Stomach (tissue), 9 donors: ENCODE measurements around the gene RBL1. TPM values are rescaled to one million over a fixed set of nuclear protein-coding genes. Genes with fewer than 3 reads are reported as not detected.

ENCODE experiments used
- DNase-seq, 2 donors: peaks; one replicate each; pipeline versions ENCODE4 v3.0.0 to v3.0.0-alpha.2; 2013 to 2019
- H3K27ac ChIP-seq, 5 donors: fragments of 200-600 bp in 4 of 5; sonication (generic) in 4 of 5; one replicate each; pipeline ENCODE4 v1.5.1; 2013 to 2019; ENCODE audit warnings: mild to moderate bottlenecking in 1 of 5, moderate library complexity in 1 of 5
- H3K27me3 ChIP-seq, 3 donors: fragments of 200-600 bp; sonication (generic); one replicate each; pipeline ENCODE4 v1.5.1; 2017 to 2019; ENCODE audit warnings: mixed run types in 1 of 3
- H3K36me3 ChIP-seq, 4 donors: fragments of 200-600 bp; sonication (generic); 1 replicate in 3 of 4; 2 replicates in 1 of 4; pipeline ENCODE4 v1.5.1; 2016 to 2019
- H3K4me1 ChIP-seq, 4 donors: fragments of 200-600 bp; sonication (generic); one replicate each; pipeline ENCODE4 v1.5.1; 2016 to 2019
- H3K4me3 ChIP-seq, 4 donors: fragments of 200-600 bp; sonication (generic) in 3 of 4; one replicate each; pipeline ENCODE4 v1.5.1; 2016 to 2019; ENCODE audit warnings: mild to moderate bottlenecking in 1 of 4
- H3K9me3 ChIP-seq, 4 donors: fragments of 200-600 bp; sonication (generic); one replicate each; pipeline ENCODE4 v1.5.1; 2016 to 2019
- EP300 ChIP-seq: sonication (generic); formaldehyde crosslinking; IDR thresholded peaks from one replicate; pipeline ENCODE4 v1.6.1; 2017; ENCODE audit warnings: antibody characterized with exemption
- POLR2A ChIP-seq, 4 donors: fragments of 450-650 bp; IDR thresholded peaks; one replicate each; pipeline ENCODE4 v1.6.1; 2016; ENCODE audit warnings: antibody characterized with exemption in 4 of 4, control low read depth in 2 of 4, mild to moderate bottlenecking in 1 of 4, moderate library complexity in 1 of 4
- POLR2AphosphoS5 ChIP-seq, 3 donors: sonication (generic); formaldehyde crosslinking; IDR thresholded peaks; one replicate each; pipeline ENCODE4 v1.6.1; 2016; ENCODE audit warnings: antibody characterized with exemption in 3 of 3
- WGBS, 5 donors: extraction: QIAGEN DNeasy Blood & Tissue Kit in 3 of 5; methylation state at CpG; one replicate each; pipeline versions ENCODE4 v1.1.5 to v1.1.7; 2013 to 2018; 5-methylcytosine and 5-hydroxymethylcytosine counted together
- intact Hi-C: fragments of 100-400 bp; cut with DNase I; formaldehyde crosslinking; loops from one replicate; pipeline ENCODE4 v1.15.1; 2023; ENCODE audit warnings: low total_unique reads
- polyA plus RNA-seq, 3 donors: library from polyadenylated mRNA; stranded (reverse); fragments of 200-250 nt; gene quantifications; one replicate each; pipeline ENCODE4 v1.2.3, GENCODE V29; 2013
- small RNA-seq, 4 donors: library from RNA; depleted of rRNA; stranded (forward); fragments of <200 nt; gene quantifications; one replicate each; pipeline ENCODE3, GENCODE V24; 2016
- total RNA-seq, 5 donors: library from RNA; depleted of rRNA; stranded (reverse); fragments of >200 nt; gene quantifications; one replicate each; pipeline versions ENCODE4 v1.1.0 to v1.2.3, GENCODE V29; 2014 to 2016
- TF ChIP-seq, protein P1 (sequence below), 7 experiments: fragments of 450-650 bp in 4 of 7; fragments of 200-600 bp in 3 of 7; sonication (generic) in 3 of 7; IDR thresholded peaks; one replicate each; pipeline ENCODE4 v1.5.1; 2016 to 2019; ENCODE audit warnings: antibody characterized with exemption in 7 of 7, control low read depth in 2 of 7, mild to moderate bottlenecking in 1 of 7
- donor health status: healthy with polysubstance abuse.
- donor health status: Bipolar disorder and iron deficiency.
- donor health status: healthy.

Gene RBL1
- total and polyA plus RNA-seq, 8 donors, result 1.5 to 13.0 (median 2.5) TPM

DNA sequence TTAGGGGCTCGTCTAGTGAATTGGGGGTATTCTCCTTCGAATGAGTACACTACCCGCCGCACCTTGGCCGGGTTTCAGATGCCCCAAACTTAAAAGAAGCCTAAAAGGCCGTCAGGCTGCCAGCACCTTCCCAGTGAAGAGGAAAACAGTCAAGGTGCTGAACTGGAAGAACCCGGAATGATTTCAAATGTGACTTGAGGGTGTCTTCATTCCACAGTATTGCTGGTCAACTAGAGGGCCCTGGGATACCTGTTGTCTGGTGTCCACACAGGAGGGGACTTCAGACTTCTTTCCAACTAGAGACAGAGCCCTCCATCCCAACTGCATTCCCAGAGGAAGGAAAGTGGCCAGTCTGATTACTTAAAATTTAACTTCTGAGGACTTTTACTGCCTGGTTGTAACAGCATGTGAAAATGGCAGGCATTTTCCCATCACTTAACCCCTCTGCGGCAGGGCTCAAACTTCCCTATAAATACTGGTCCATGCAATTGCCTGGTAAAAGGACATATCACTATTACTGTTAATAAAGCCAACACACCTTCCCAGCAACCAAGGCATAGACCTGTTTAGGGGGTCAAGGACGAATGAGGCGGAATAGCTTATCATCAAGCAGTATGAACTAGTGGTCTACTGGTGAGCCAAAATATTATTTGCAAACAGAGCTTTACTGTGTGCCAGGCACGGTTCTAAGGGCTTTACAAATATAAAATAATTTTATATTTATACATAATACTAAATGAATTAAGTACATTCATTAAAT, 143.6 kb downstream of the RBL1 start:
- H3K27ac ChIP-seq, result peak overlapping the region; percentile 79 to 98 (median 91)
- H3K4me1 ChIP-seq, result peaks cover 24 to 67% (median 52%) of the 10 kb centered on the region in 4 donors
- WGBS, 5 donors, result 18 to 30% (median 24%) methylated on average over 8 to 11 of the region's 11 CpGs
- peak in 1 of 2 donors; percentile 26 for DNase-seq
- TF ChIP-seq, protein P1, sequence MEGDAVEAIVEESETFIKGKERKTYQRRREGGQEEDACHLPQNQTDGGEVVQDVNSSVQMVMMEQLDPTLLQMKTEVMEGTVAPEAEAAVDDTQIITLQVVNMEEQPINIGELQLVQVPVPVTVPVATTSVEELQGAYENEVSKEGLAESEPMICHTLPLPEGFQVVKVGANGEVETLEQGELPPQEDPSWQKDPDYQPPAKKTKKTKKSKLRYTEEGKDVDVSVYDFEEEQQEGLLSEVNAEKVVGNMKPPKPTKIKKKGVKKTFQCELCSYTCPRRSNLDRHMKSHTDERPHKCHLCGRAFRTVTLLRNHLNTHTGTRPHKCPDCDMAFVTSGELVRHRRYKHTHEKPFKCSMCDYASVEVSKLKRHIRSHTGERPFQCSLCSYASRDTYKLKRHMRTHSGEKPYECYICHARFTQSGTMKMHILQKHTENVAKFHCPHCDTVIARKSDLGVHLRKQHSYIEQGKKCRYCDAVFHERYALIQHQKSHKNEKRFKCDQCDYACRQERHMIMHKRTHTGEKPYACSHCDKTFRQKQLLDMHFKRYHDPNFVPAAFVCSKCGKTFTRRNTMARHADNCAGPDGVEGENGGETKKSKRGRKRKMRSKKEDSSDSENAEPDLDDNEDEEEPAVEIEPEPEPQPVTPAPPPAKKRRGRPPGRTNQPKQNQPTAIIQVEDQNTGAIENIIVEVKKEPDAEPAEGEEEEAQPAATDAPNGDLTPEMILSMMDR (IDR thresholded peaks at IDR 0.05), result no peak
- TF ChIP-seq POLR2AphosphoS5 (IDR thresholded peaks at IDR 0.05) (no peak), POLR2A (IDR thresholded peaks at IDR 0.05) (no peak), EP300 (no peak)
- no peaks in the 10 kb centered on the region for H3K27me3 ChIP-seq
- intact Hi-C loops, result no loop called here
- no peaks in the 10 kb centered on the region for H3K9me3 ChIP-seq
- peaks cover 0 to 5% (median 2%) of the 10 kb centered on the region in 4 donors for H3K36me3 ChIP-seq
- peak overlapping the region; percentile 80 to 97 (median 94) for H3K4me3 ChIP-seq

DNA sequence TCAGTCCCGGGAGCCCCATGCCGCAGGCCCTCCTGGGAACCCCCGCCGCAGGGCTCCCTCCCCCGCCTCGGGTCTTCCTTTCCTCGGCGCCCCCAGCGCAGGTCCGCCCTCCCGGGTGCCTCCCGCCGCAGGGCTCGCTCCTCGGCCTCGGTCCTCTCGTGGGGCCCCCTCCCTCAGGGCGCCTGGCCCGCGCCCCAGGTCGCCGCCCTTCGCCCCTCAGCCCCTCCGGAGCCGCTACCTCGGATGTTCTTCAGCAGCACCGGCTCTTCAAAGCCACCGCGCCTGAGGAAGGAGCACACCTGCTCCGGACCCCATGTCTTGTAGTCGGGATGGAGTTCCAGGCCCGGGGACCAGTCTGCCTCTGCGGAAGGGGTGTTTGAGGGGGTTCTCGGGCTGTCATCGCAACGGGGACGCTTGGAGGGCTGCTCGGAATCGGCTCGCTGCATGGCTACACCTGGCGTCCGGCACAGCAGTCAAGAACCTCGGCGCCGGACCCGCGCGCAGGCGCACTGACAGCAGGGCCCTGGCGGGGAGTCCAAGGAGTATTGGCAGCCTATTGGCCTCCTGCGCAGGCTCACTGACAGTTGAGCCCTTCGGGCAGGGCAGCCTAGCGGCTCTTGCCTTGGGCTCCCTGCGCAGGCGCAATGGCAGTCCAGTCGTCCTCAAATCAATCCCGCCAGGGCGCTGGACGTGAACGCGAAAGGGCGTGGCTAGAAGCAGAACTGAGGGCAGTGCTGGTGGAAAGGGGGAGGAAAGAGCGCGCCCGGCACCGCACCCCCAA, 144.4 kb downstream of the RBL1 start, which contains the start of gene SAMHD1:
SAMHD1 (minus strand) TSS at position 511 of the 781 bp plus-strand sequence; CDS start at position 446, 65 bp downstream.
- TF ChIP-seq POLR2AphosphoS5 (IDR thresholded peaks at IDR 0.05) (peak; percentile 94 to 97 (median 96)), POLR2A (IDR thresholded peaks at IDR 0.05) (peak in 2 of 4 donors; percentile 66 to 81), EP300 (no peak)
- TF ChIP-seq, protein P1 (IDR thresholded peaks at IDR 0.05), result peak in 1 of 7 experiments; percentile 37
- WGBS, 5 donors, result 0 to 1% (median 0%) methylated on average over 46 to 66 of the region's 66 CpGs
- Histone ChIP-seq H3K4me3 (peak within 1 kb of the TSS; percentile 80 to 97 (median 94)), H3K4me1 (peaks cover 26 to 75% (median 58%) of the 10 kb centered on the region in 4 donors), H3K27ac (peak within 1 kb of the TSS; percentile 87 to 98 (median 91)), H3K9me3 (no peaks in the 10 kb centered on the region), H3K36me3 (peaks cover 0 to 8% (median 3%) of the 10 kb centered on the region in 4 donors), H3K27me3 (no peaks in the 10 kb centered on the region)
- intact Hi-C loops, result no loop called here
- peak; percentile 97 to 98 for DNase-seq

DNA sequence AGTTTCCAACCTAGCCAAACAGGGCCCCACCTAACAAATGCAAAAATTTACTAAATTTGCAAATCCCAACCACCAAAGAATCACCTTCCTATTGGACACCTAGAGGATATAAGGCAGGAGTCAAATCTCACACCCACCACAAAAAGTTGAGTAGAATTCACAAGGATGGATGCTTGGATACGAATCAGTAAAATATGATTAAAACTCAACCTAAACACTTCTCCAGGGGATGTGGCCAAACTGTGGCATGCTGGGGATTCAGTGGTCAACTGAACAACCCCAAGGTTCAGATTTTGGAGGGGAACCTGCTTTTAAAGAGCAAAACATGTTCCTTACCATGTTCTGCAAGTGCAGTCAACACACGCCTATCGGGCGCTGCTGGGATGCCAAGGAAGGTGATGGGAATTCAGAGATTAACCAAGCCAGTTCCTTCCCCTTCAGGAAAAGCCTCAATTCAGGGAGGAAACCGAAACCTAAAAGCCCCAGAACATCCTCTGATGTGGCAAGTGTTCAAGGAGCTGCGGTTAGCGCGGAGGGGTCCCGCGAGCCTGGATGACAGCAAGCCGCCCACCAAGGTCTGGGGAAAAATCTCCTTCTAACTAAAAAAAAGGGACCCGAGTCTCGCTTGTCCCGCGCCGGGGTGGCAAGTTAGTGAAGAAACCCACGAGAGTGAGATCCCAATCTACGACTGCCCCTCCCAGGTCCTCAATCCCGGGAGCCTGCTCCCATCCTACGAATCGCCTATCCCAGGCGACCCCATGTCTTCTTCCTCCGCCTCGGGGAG, 145.2 kb downstream of the RBL1 start:
- H3K9me3 ChIP-seq, result no peaks in the 10 kb centered on the region
- peaks cover 0 to 16% (median 11%) of the 10 kb centered on the region in 4 donors for H3K36me3 ChIP-seq
- 0 to 2% (median 1%) methylated on average over 23 to 24 of the region's 24 CpGs for WGBS, 5 donors
- peaks cover 34 to 79% (median 62%) of the 10 kb centered on the region in 4 donors for H3K4me1 ChIP-seq
- TF ChIP-seq POLR2AphosphoS5 (IDR thresholded peaks at IDR 0.05) (peak in 1 of 3 donors; percentile 4), POLR2A (IDR thresholded peaks at IDR 0.05) (no peak)
- H3K27me3 ChIP-seq, result no peaks in the 10 kb centered on the region
- intact Hi-C loops, result no loop called here
- H3K4me3 ChIP-seq, result peak overlapping the region; percentile 80 to 97 (median 94)
- H3K27ac ChIP-seq, result peak overlapping the region; percentile 87 to 98 (median 91)
- peak; percentile 28 to 55 for DNase-seq

Small RNA genes within 50 kb of the gene (small RNA-seq; reads per million reads assigned to genes)
- gene RPS3AP3, result 0 reads per million in 4 donors

Other genes starting within 250 kb of the RBL1 start
- 10 to 100 TPM in 1 of 5 donors, 1 to 10 TPM in 2, not detected in 2; 1.5 to 15.1 (median 4.8) TPM for gene TLDC2, start 219.9 kb downstream of the RBL1 start, total RNA-seq
- gene TLDC2, start 219.9 kb downstream of the RBL1 start, polyA plus RNA-seq, result under 1 TPM; 0.13 to 0.62 (median 0.46) TPM
- 100 to 1,000 TPM in 3 of 5 donors, 10 to 100 TPM in 2; 84.9 to 151 (median 111) TPM for gene SAMHD1, start 144.3 kb downstream of the RBL1 start, total RNA-seq
- gene SAMHD1, start 144.3 kb downstream of the RBL1 start, polyA plus RNA-seq, result 10 to 100 TPM; 38.7 to 64.4 (median 57.6) TPM
- 100 to 1,000 TPM in 3 of 5 donors, 10 to 100 TPM in 2; 48.4 to 163 (median 117) TPM for gene RPN2, start 83.3 kb upstream of the RBL1 start, total RNA-seq
- 10 to 100 TPM; 32.5 to 76.3 (median 63.1) TPM for gene RPN2, start 83.3 kb upstream of the RBL1 start, polyA plus RNA-seq
- gene MROH8, start 83.6 kb upstream of the RBL1 start, total RNA-seq, result 1 to 10 TPM in 2 of 5 donors, under 1 TPM in 2, not detected in 1; 0.43 to 6.4 (median 2.8) TPM
- gene MROH8, start 83.6 kb upstream of the RBL1 start, polyA plus RNA-seq, result 1 to 10 TPM; 1.4 to 3.5 (median 1.8) TPM
- gene GHRH, start 165.8 kb upstream of the RBL1 start, total RNA-seq, result not detected
- gene GHRH, start 165.8 kb upstream of the RBL1 start, polyA plus RNA-seq, result not detected
- gene MANBAL, start 193.7 kb upstream of the RBL1 start, total RNA-seq, result 10 to 100 TPM in 3 of 5 donors, 1 to 10 TPM in 2; 2.3 to 27.5 (median 15.2) TPM
- 10 to 100 TPM; 43.5 to 57.7 (median 57.5) TPM for gene MANBAL, start 193.7 kb upstream of the RBL1 start, polyA plus RNA-seq